Measurements from ENCODE around the gene PRELID1.

Gene PRELID1

DNA sequence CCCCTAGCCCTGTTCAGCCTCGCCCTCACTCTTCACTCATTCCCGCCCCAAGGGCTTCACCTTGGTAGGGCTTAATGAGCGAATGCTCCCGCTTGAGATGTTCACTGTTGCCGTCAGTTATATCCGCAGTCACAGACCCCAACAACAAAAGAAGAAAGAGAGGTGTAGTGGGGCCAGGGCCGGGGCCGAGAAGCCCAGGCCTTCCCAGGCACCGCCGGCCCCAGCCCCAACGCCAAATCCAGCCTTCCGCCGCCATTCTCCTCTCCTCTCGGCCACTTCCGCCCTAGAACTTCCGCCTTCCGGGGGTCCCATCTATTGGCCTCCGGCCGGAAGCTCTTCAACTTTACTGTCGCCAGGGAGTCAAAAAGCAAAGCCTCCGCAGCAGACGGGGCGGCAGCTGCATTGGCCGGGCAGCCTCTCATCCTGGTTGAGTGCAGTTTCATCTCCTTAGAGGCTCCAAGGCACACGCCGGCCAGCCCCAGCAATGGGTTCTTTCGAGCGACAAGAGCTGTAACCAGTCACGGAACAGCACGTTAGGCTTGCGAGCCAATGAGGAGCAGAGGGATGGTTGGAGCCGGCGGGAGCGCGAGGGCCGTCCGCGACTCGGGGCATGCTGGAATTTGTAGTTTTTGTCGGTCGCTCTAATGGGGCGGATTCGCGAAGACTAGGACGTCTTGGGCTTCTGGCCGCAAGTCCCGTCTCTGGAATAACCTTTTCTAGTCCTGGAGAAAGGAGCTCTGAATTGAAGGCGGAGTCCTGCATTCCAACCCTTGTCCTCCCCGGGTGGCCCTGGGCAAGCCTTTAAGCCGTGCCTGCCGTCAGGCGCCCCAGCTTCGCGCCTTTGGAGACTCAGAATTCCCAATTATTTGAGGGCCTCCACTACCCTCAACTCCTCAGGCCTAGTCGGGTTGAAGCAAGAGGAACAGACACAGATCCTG is 48.1 kb downstream of the PRELID1 start, which contains the start of gene LMAN2:
LMAN2 (minus strand) TSS at position 277 of the 938 bp plus-strand sequence; CDS start at position 256, 21 bp downstream.
- H3K79me2 ChIP-seq (ENCODE audit: insufficient read depth, low read depth), result peaks cover 39% of the 10 kb centered on the region
- no peaks in the 10 kb centered on the region for H4K20me1 ChIP-seq (ENCODE audit: insufficient read depth)
- peak within 1 kb of the TSS; percentile 82 for H3K4me2 ChIP-seq
- peak within 1 kb of the TSS; percentile 97 for H3K27ac ChIP-seq
- H3K27me3 ChIP-seq (ENCODE audit: insufficient read depth, low read depth), result no peaks in the 10 kb centered on the region
- peak within 1 kb of the TSS; percentile 98 for H2AFZ ChIP-seq (ENCODE audit: low read depth)
- H3K4me1 ChIP-seq (ENCODE audit: low read depth, poor library complexity, severe bottlenecking), result peaks cover 24% of the 10 kb centered on the region
- H3K4me3 ChIP-seq (IDR thresholded peaks at IDR 0.05; ENCODE audit: insufficient read depth, low read depth, low read length), result no peak within 1 kb of the TSS
- no peak for TF ChIP-seq CTCF (conservative IDR thresholded peaks at IDR 0.05; ENCODE audit: low read depth, low read length)
- 0 out of 2 replicates have a peak, but pooled peaks cover 4% of the 10 kb centered on the region for H3K36me3 ChIP-seq (ENCODE audit: insufficient read depth)
- H3K9ac ChIP-seq, result peak within 1 kb of the TSS; percentile 93

DNA sequence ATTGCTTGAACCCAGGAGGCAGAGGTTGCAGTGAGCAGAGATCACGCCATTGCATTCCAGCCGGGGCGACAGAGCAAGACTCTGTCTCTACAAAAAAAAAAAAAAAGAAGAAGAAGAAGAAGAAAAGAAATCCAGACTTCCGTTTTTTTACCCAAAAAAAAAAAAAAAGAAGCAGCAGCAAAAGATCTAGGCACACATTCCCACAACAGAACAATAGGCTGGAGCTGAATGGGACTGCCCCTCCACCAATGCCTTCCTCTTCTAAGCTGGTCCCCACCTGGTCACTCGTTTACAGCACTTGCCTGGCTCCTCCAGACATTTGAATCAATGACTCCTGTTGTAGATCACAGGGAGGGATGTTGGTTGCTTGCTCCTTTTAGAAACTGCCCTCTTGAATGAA is 49.5 kb downstream of the PRELID1 start:
- no peaks in the 10 kb centered on the region for H4K20me1 ChIP-seq (ENCODE audit: insufficient read depth)
- 0 out of 2 replicates have a peak, but pooled peaks cover under 1% of the 10 kb centered on the region for H3K36me3 ChIP-seq (ENCODE audit: insufficient read depth)
- peaks cover 29% of the 10 kb centered on the region for H3K4me1 ChIP-seq (ENCODE audit: low read depth, poor library complexity, severe bottlenecking)
- H3K9ac ChIP-seq, result no peak overlapping the region
- H3K4me3 ChIP-seq (IDR thresholded peaks at IDR 0.05; ENCODE audit: insufficient read depth, low read depth, low read length), result no peak overlapping the region
- H3K27ac ChIP-seq, result no peak overlapping the region
- no peak overlapping the region for H3K4me2 ChIP-seq
- no peak overlapping the region for H2AFZ ChIP-seq (ENCODE audit: low read depth)
- H3K27me3 ChIP-seq (ENCODE audit: insufficient read depth, low read depth), result no peaks in the 10 kb centered on the region
- no peak for TF ChIP-seq CTCF (conservative IDR thresholded peaks at IDR 0.05; ENCODE audit: low read depth, low read length)
- peaks cover 29% of the 10 kb centered on the region for H3K79me2 ChIP-seq (ENCODE audit: insufficient read depth, low read depth)

DNA sequence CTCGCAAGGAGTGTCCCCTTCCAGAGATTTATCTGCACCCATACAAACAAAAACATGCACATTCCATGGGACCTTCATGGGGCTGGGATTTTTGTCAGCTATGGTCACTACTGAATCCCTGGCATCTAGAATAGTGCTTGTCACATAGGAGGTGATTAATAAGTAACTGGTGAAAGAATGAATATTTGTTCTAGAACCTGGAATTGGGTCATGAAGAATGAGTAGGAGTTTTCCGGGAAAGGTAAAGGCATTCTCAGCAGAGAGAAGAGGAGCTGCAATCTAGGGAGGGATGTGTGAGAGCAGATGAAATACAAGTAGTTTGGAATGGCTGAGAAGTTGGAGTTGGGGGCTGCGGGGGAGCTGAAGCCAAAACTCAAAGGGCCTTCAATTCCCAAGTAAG is 50.7 kb downstream of the PRELID1 start:
- no peak overlapping the region for H3K27ac ChIP-seq
- H3K4me3 ChIP-seq (IDR thresholded peaks at IDR 0.05; ENCODE audit: insufficient read depth, low read depth, low read length), result no peak overlapping the region
- peaks cover 30% of the 10 kb centered on the region for H3K79me2 ChIP-seq (ENCODE audit: insufficient read depth, low read depth)
- H3K9ac ChIP-seq, result no peak overlapping the region
- TF ChIP-seq CTCF (conservative IDR thresholded peaks at IDR 0.05; ENCODE audit: low read depth, low read length), result no peak
- no peak overlapping the region for H3K4me2 ChIP-seq
- peaks cover 31% of the 10 kb centered on the region for H3K4me1 ChIP-seq (ENCODE audit: low read depth, poor library complexity, severe bottlenecking)
- no peaks in the 10 kb centered on the region for H3K27me3 ChIP-seq (ENCODE audit: insufficient read depth, low read depth)
- H4K20me1 ChIP-seq (ENCODE audit: insufficient read depth), result no peaks in the 10 kb centered on the region
- no peaks in the 10 kb centered on the region for H3K36me3 ChIP-seq (ENCODE audit: insufficient read depth)
- H2AFZ ChIP-seq (ENCODE audit: low read depth), result no peak overlapping the region

GRCh38 chr5:177354711-177355110 is 51.1 kb downstream of the PRELID1 start:
- Histone ChIP-seq H3K4me1 (ENCODE audit: low read depth, poor library complexity, severe bottlenecking) (peaks cover 28% of the 10 kb centered on the region), H3K79me2 (ENCODE audit: insufficient read depth, low read depth) (peaks cover 26% of the 10 kb centered on the region), H3K36me3 (ENCODE audit: insufficient read depth) (no peaks in the 10 kb centered on the region), H3K27ac (no peak overlapping the region), H2AFZ (ENCODE audit: low read depth) (no peak overlapping the region), H4K20me1 (ENCODE audit: insufficient read depth) (no peaks in the 10 kb centered on the region), H3K9ac (no peak overlapping the region), H3K4me3 (IDR thresholded peaks at IDR 0.05; ENCODE audit: insufficient read depth, low read depth, low read length) (no peak overlapping the region), H3K4me2 (no peak overlapping the region), H3K27me3 (ENCODE audit: insufficient read depth, low read depth) (no peaks in the 10 kb centered on the region)
- no peak for TF ChIP-seq CTCF (conservative IDR thresholded peaks at IDR 0.05; ENCODE audit: low read depth, low read length)

Data from KMS-11 (cell line).